ENCODE results near the gene MUC5AC.
"Not testable (repeated sequence)": the region's sequence is repeated elsewhere in the genome, so short reads cannot be mapped to it uniquely, and the experiment has no call there.

MUC5AC gene

DNA sequence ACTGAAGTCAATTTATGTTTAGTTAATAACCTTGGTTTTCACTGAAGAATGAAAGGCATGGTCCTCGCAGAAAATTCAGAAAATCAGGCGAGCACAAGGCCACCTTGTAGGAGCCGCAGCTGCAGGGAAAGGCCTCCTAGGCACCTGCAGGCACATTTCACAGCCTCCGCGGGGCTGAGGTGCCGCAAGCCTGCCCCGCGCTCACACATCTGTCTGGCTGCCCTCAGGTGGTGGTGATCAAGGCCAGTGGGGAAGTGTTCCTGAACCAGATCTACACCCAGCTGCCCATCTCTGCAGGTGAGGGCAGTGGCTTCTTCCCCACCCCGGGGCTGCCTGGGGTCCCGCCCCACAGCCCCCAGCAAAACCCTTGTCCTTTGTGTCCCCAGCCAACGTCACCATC is 10.5 kb downstream of the MUC5AC start:
- no peaks in the 10 kb centered on the region for H3K9me3 ChIP-seq (ENCODE audit: low read length)
- H3K4me1 ChIP-seq (ENCODE audit: insufficient read depth, low read length), result no peaks in the 10 kb centered on the region
- no peaks in the 10 kb centered on the region for H3K36me3 ChIP-seq (ENCODE audit: insufficient read depth, low read length)
- H3K4me3 ChIP-seq (ENCODE audit: low read depth in 1 of 2, low read length in 2 of 2), result no peak overlapping the region
- H3K27ac ChIP-seq (ENCODE audit: low read depth, low read length), result no peak overlapping the region
- H3K27me3 ChIP-seq (ENCODE audit: control insufficient read depth in 1 of 2, insufficient read depth in 2 of 2, low read length in 2 of 2), result peaks cover 0 to 4% of the 10 kb centered on the region in 2 donors
- H3K9ac ChIP-seq (ENCODE audit: low read length), result no peak overlapping the region

DNA sequence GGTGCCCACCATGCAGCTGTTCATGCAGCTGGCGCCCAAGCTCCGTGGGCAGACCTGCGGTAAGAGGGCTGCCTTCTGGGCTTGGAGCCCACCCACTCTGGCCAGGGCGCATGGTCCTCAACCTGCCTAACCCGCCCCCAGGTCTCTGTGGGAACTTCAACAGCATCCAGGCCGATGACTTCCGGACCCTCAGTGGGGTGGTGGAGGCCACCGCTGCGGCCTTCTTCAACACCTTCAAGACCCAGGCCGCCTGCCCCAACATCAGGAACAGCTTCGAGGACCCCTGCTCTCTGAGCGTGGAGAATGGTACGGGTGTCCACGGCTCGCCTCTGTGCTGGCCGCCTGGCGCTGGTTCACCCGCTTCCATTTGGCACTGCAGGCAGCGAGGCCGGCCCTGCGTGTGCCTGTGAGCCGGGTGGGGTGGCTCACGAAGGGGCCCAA is 11.0 kb downstream of the MUC5AC start:
- H3K9ac ChIP-seq (ENCODE audit: low read length), result no peak overlapping the region
- peaks cover 0 to 4% of the 10 kb centered on the region in 2 donors for H3K27me3 ChIP-seq (ENCODE audit: control insufficient read depth in 1 of 2, insufficient read depth in 2 of 2, low read length in 2 of 2)
- H3K9me3 ChIP-seq (ENCODE audit: low read length), result no peaks in the 10 kb centered on the region
- H3K27ac ChIP-seq (ENCODE audit: low read depth, low read length), result no peak overlapping the region
- H3K36me3 ChIP-seq (ENCODE audit: insufficient read depth, low read length), result no peaks in the 10 kb centered on the region
- H3K4me1 ChIP-seq (ENCODE audit: insufficient read depth, low read length), result no peaks in the 10 kb centered on the region
- H3K4me3 ChIP-seq (ENCODE audit: low read depth in 1 of 2, low read length in 2 of 2), result no peak overlapping the region

DNA sequence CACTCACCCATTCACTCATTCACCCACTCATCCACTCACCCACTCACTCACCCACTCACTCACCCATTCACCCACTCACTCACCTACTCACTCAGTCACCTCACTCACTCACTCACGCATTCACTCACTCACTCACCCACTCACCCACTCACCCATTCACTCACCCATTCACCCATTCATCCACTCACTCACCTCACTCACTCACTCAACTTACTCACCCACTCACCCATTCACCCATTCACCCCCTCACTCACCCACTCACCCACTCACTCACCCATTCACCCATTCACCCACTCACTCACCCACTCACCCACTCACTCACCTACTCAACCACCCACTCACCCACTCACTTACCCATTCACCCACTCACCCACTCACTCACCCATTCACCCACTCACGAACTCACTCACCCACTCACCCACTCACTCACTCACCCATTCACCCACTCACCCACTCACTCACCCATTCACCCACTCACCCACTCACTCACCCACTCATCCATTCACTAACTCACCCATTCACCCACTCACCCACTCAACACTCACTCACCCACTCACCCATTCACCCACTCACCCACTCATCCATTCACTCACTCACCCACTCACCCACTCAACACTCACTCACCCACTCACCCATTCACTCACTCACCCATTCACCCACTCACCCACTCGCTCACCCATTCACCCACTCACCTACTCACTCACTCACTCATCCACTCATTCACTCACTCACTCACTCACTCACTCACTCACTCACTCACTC is 13.7 kb downstream of the MUC5AC start:
- Histone ChIP-seq H3K4me1 (ENCODE audit: insufficient read depth, low read length) (no peaks in the 10 kb centered on the region), H3K9ac (ENCODE audit: low read length) (no peak overlapping the region), H3K36me3 (ENCODE audit: insufficient read depth, low read length) (no peaks in the 10 kb centered on the region), H3K27ac (ENCODE audit: low read depth, low read length) (no peak overlapping the region), H3K9me3 (ENCODE audit: low read length) (no peaks in the 10 kb centered on the region), H3K4me3 (ENCODE audit: low read depth in 1 of 2, low read length in 2 of 2) (no peak overlapping the region), H3K27me3 (ENCODE audit: control insufficient read depth in 1 of 2, insufficient read depth in 2 of 2, low read length in 2 of 2) (no peaks in the 10 kb centered on the region)

GRCh38 chr11:1171985-1172728 is 14.4 kb downstream of the MUC5AC start:
- Histone ChIP-seq H3K27me3 (ENCODE audit: control insufficient read depth in 1 of 2, insufficient read depth in 2 of 2, low read length in 2 of 2) (no peaks in the 10 kb centered on the region), H3K9ac (ENCODE audit: low read length) (no peak overlapping the region), H3K27ac (ENCODE audit: low read depth, low read length) (no peak overlapping the region), H3K4me1 (ENCODE audit: insufficient read depth, low read length) (no peaks in the 10 kb centered on the region), H3K4me3 (ENCODE audit: low read depth in 1 of 2, low read length in 2 of 2) (no peak overlapping the region), H3K9me3 (ENCODE audit: low read length) (no peaks in the 10 kb centered on the region), H3K36me3 (ENCODE audit: insufficient read depth, low read length) (no peaks in the 10 kb centered on the region)

GRCh38 chr11:1172729-1173117 is 15.0 kb downstream of the MUC5AC start:
- Histone ChIP-seq H3K9ac (ENCODE audit: low read length) (no peak overlapping the region), H3K27me3 (ENCODE audit: control insufficient read depth in 1 of 2, insufficient read depth in 2 of 2, low read length in 2 of 2) (no peaks in the 10 kb centered on the region), H3K27ac (ENCODE audit: low read depth, low read length) (no peak overlapping the region), H3K4me1 (ENCODE audit: insufficient read depth, low read length) (no peaks in the 10 kb centered on the region), H3K9me3 (ENCODE audit: low read length) (no peaks in the 10 kb centered on the region), H3K36me3 (ENCODE audit: insufficient read depth, low read length) (no peaks in the 10 kb centered on the region), H3K4me3 (ENCODE audit: low read depth in 1 of 2, low read length in 2 of 2) (no peak overlapping the region)

GRCh38 chr11:1173396-1173795 is 15.6 kb downstream of the MUC5AC start:
- H3K36me3 ChIP-seq (ENCODE audit: insufficient read depth, low read length); H3K27ac ChIP-seq (ENCODE audit: low read depth, low read length); H3K4me3 ChIP-seq (ENCODE audit: low read depth in 1 of 2, low read length in 2 of 2); H3K9ac ChIP-seq (ENCODE audit: low read length); H3K4me1 ChIP-seq (ENCODE audit: insufficient read depth, low read length); H3K9me3 ChIP-seq (ENCODE audit: low read length); H3K27me3 ChIP-seq (ENCODE audit: control insufficient read depth in 1 of 2, insufficient read depth in 2 of 2, low read length in 2 of 2): not testable (repeated sequence)

DNA sequence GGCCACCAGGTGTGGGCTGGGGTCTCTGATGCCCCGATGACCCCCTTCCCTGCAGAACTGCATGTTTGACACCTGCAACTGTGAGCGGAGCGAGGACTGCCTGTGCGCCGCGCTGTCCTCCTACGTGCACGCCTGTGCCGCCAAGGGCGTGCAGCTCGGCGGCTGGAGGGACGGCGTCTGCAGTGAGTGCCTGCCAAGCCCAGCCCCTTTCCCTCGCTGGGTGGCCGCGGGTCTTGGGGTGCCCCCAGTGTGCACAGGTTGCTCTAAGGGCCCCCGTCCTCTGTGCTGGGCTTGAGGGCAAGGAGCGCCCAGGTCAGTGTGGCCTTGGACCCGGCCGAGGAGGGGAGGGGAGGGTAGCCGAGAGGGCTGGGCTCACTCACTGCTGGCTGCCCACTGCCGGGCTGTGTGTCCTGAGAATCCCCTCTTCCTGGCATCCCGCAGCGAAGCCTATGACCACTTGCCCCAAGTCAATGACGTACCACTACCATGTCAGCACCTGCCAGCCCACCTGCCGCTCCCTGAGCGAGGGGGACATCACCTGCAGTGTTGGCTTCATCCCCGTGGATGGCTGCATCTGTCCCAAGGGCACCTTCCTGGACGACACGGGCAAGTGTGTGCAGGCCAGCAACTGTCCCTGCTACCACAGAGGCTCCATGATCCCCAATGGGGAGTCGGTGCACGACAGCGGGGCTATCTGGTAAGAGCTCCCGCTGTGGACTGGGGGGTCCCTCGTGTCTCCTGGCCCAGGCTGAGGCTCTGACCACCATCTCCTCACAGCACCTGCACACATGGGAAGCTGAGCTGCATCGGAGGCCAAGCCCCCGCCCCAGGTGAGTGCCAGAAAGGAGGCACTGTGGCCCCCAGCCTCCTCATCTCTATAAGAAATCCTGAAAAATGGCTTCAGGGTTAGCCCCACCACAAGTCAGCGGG is 17.0 kb downstream of the MUC5AC start:
- no peaks in the 10 kb centered on the region for H3K9me3 ChIP-seq (ENCODE audit: low read length)
- no peaks in the 10 kb centered on the region for H3K4me1 ChIP-seq (ENCODE audit: insufficient read depth, low read length)
- H3K9ac ChIP-seq (ENCODE audit: low read length), result no peak overlapping the region
- H3K27ac ChIP-seq (ENCODE audit: low read depth, low read length), result no peak overlapping the region
- H3K27me3 ChIP-seq (ENCODE audit: control insufficient read depth in 1 of 2, insufficient read depth in 2 of 2, low read length in 2 of 2), result no peaks in the 10 kb centered on the region
- no peaks in the 10 kb centered on the region for H3K36me3 ChIP-seq (ENCODE audit: insufficient read depth, low read length)
- no peak overlapping the region for H3K4me3 ChIP-seq (ENCODE audit: low read depth in 1 of 2, low read length in 2 of 2)

GRCh38 chr11:1175461-1176223 is 17.9 kb downstream of the MUC5AC start:
- Histone ChIP-seq H3K4me3 (ENCODE audit: low read depth in 1 of 2, low read length in 2 of 2) (no peak overlapping the region), H3K9me3 (ENCODE audit: low read length) (no peaks in the 10 kb centered on the region), H3K9ac (ENCODE audit: low read length) (no peak overlapping the region), H3K4me1 (ENCODE audit: insufficient read depth, low read length) (no peaks in the 10 kb centered on the region), H3K36me3 (ENCODE audit: insufficient read depth, low read length) (no peaks in the 10 kb centered on the region), H3K27ac (ENCODE audit: low read depth, low read length) (no peak overlapping the region), H3K27me3 (ENCODE audit: control insufficient read depth in 1 of 2, insufficient read depth in 2 of 2, low read length in 2 of 2) (peaks cover 0 to 4% of the 10 kb centered on the region in 2 donors)

DNA sequence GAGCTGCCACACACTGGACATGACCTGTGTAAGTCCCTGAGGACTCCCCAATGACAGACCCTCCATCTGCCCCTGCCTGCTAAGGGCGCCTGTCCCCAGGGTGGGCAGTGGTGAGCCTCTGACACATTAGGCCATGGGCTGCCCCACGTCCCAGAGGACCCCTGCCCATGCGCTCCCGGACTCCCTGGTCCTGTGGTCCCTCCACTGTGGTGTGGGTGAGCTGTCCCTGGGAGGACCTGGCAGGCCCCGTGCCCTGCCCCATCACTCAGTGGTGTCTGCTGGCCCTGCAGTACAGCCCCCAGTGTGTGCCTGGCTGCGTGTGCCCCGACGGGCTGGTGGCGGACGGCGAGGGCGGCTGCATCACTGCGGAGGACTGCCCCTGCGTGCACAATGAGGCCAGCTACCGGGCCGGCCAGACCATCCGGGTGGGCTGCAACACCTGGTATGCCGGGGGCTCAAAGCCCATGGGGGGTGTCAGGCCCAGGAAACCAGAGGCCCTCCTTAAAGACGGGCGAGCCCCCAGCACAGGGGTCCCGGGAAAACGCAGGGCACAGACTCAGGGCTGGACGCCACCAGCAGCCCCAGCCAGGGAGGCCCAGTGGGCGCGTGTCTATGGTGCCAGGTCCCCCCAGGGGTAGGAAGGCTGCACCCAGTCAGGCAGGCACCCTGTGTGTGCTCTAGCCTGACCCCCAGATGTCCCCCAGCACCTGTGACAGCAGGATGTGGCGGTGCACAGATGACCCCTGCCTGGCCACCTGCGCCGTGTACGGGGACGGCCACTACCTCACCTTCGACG is 18.7 kb downstream of the MUC5AC start:
- Histone ChIP-seq H3K4me3 (ENCODE audit: low read depth in 1 of 2, low read length in 2 of 2) (no peak overlapping the region), H3K36me3 (ENCODE audit: insufficient read depth, low read length) (no peaks in the 10 kb centered on the region), H3K27ac (ENCODE audit: low read depth, low read length) (no peak overlapping the region), H3K27me3 (ENCODE audit: control insufficient read depth in 1 of 2, insufficient read depth in 2 of 2, low read length in 2 of 2) (peaks cover 0 to 4% of the 10 kb centered on the region in 2 donors), H3K9ac (ENCODE audit: low read length) (no peak overlapping the region), H3K9me3 (ENCODE audit: low read length) (no peaks in the 10 kb centered on the region), H3K4me1 (ENCODE audit: insufficient read depth, low read length) (no peaks in the 10 kb centered on the region)

- peaks cover 0 to 4% of the 10 kb centered on the region in 2 donors for H3K27me3 ChIP-seq (ENCODE audit: control insufficient read depth in 1 of 2, insufficient read depth in 2 of 2, low read length in 2 of 2)
- no peaks in the 10 kb centered on the region for H3K9me3 ChIP-seq (ENCODE audit: low read length)
- H3K4me3 ChIP-seq (ENCODE audit: low read depth in 1 of 2, low read length in 2 of 2), result no peak overlapping the region
- H3K9ac ChIP-seq (ENCODE audit: low read length), result no peak overlapping the region
- H3K36me3 ChIP-seq (ENCODE audit: insufficient read depth, low read length), result no peaks in the 10 kb centered on the region
- no peaks in the 10 kb centered on the region for H3K4me1 ChIP-seq (ENCODE audit: insufficient read depth, low read length)
- no peak overlapping the region for H3K27ac ChIP-seq (ENCODE audit: low read depth, low read length)
Measured at GRCh38 chr11:1177020-1177770, 19.4 kb downstream of the MUC5AC start.
